HepG2 (cell line): ENCODE results near the gene TTC24. TPM values are rescaled to one million over a fixed set of nuclear protein-coding genes. Genes with fewer than 3 reads are reported as not detected.

Experiments used
- HOXA9 ChIP-seq: sonication (generic); formaldehyde crosslinking; IDR thresholded peaks from 2 replicates; pipeline ENCODE4 v1.8.1; 2022; ENCODE audit warnings: missing genetic modification reagents, mild to moderate bottlenecking, moderate library complexity, borderline replicate concordance
- KLF13 ChIP-seq: sonication (generic); formaldehyde crosslinking; IDR thresholded peaks from 2 replicates; pipeline ENCODE4 v1.4.0; 2020; ENCODE audit warnings: mild to moderate bottlenecking, missing genetic modification reagents
- MXD4 ChIP-seq: IDR thresholded peaks from 2 replicates; pipeline ENCODE4 v1.6.1; 2016; ENCODE audit warnings: mild to moderate bottlenecking, missing biosample characterization, missing genetic modification reagents
- MYC ChIP-seq: sonication (generic); formaldehyde crosslinking; IDR thresholded peaks from 2 replicates; pipeline ENCODE4 v1.9.0; 2021; ENCODE audit warnings: missing genetic modification reagents, borderline replicate concordance
- NONO ChIP-seq, 2 experiments: fragments of 450-650 bp in 1 of 2; sonication (generic) in 1 of 2; formaldehyde crosslinking in 1 of 2; IDR thresholded peaks in 1 of 2; conservative IDR thresholded peaks in 1 of 2; 2 replicates each; pipeline versions ENCODE4 v1.6.1 to v1.8.0; 2017 to 2022; ENCODE audit warnings: mild to moderate bottlenecking in 1 of 2, missing genetic modification reagents in 1 of 2, moderate library complexity in 1 of 2
- NR1H2 ChIP-seq: sonication (generic); formaldehyde crosslinking; IDR thresholded peaks from 2 replicates; pipeline ENCODE4 v1.8.1; 2022; ENCODE audit warnings: low read depth, missing genetic modification reagents, borderline replicate concordance
- TBL1XR1 ChIP-seq: fragments of 150-350 bp; IDR thresholded peaks from 2 replicates; pipeline ENCODE4 v1.6.1; 2014; ENCODE audit warnings: borderline replicate concordance, low read length; ENCODE audit not compliant: partially characterized antibody
- THAP11 ChIP-seq: IDR thresholded peaks from 2 replicates; pipeline ENCODE4 v1.6.1; 2016; ENCODE audit warnings: missing biosample characterization, missing genetic modification reagents
- WIZ ChIP-seq: sonication (generic); formaldehyde crosslinking; IDR thresholded peaks from 2 replicates; pipeline ENCODE4 v1.5.1; 2020; ENCODE audit warnings: mild to moderate bottlenecking, missing genetic modification reagents
- ZFP1 ChIP-seq: IDR thresholded peaks from 2 replicates; pipeline ENCODE4 v1.6.1; 2016
- ZNF207 ChIP-seq: fragments of 450-650 bp; IDR thresholded peaks from 2 replicates; pipeline ENCODE4 v1.6.1; 2016; ENCODE audit warnings: antibody characterized with exemption, borderline replicate concordance
- ZNF317 ChIP-seq: sonication (generic); formaldehyde crosslinking; IDR thresholded peaks from 2 replicates; pipeline ENCODE4 v1.5.0; 2020; ENCODE audit warnings: mild to moderate bottlenecking, missing genetic modification reagents
- ZNF501 ChIP-seq: sonication (generic); formaldehyde crosslinking; IDR thresholded peaks from 2 replicates; pipeline ENCODE4 v1.5.1; 2020; ENCODE audit warnings: mild to moderate bottlenecking, moderate library complexity, missing genetic modification reagents
- ZNF547 ChIP-seq: sonication (generic); formaldehyde crosslinking; IDR thresholded peaks from 2 replicates; pipeline ENCODE4 v1.5.1; 2020; ENCODE audit warnings: mild to moderate bottlenecking, missing genetic modification reagents
- ZNF557 ChIP-seq: sonication (generic); formaldehyde crosslinking; IDR thresholded peaks from 2 replicates; pipeline ENCODE4 v1.4.0; 2020; ENCODE audit warnings: missing genetic modification reagents
- ZSCAN21 ChIP-seq: sonication (generic); formaldehyde crosslinking; IDR thresholded peaks from 2 replicates; pipeline ENCODE4 v1.8.0; 2022; ENCODE audit warnings: mild to moderate bottlenecking, missing genetic modification reagents, moderate library complexity, borderline replicate concordance
- polyA plus RNA-seq, 8 experiments: library from polyadenylated mRNA; depleted of rRNA in 3 of 8; stranded (reverse) in 7 of 8; unstranded in 1 of 8; fragments of >200 nt; fragmentation: Illumina TruSeq in 4 of 8; extraction: Trizol in 4 of 8; gene quantifications; 2 replicates each; pipeline versions ENCODE4 v1.2.1 to v1.2.3, GENCODE V29; 2011 to 2016; ENCODE audit warnings: low read depth in 4 of 8, missing spikeins in 1 of 8, mixed read lengths in 1 of 8; ENCODE audit not compliant: insufficient read depth in 1 of 8
- total RNA-seq, 5 experiments: library from RNA; depleted of rRNA; stranded (reverse); fragments of >200 nt; fragmentation: Illumina TruSeq; extraction: Trizol; gene quantifications; 2 replicates each; pipeline ENCODE4 v1.2.3, GENCODE V29; 2016; ENCODE audit warnings: low read depth in 1 of 5
- TF ChIP-seq, protein P1 (sequence below): sonication (generic); formaldehyde crosslinking; IDR thresholded peaks from 2 replicates; pipeline ENCODE4 v1.4.0; 2020; ENCODE audit warnings: missing genetic modification reagents
- TF ChIP-seq, protein P2 (sequence below): IDR thresholded peaks from 2 replicates; pipeline ENCODE4 v1.6.1; 2016; ENCODE audit warnings: mild to moderate bottlenecking, missing biosample characterization, missing genetic modification reagents
- TF ChIP-seq, protein P3 (sequence below): sonication (generic); formaldehyde crosslinking; IDR thresholded peaks from 2 replicates; pipeline ENCODE4 v1.8.0; 2022; ENCODE audit warnings: missing genetic modification reagents, mild to moderate bottlenecking, moderate library complexity, borderline replicate concordance
- TF ChIP-seq, protein P4 (sequence below): sonication (generic); formaldehyde crosslinking; IDR thresholded peaks from 2 replicates; pipeline ENCODE4 v1.5.1; 2020; ENCODE audit warnings: mild to moderate bottlenecking, missing genetic modification reagents, moderate library complexity

Gene TTC24
- total and polyA plus RNA-seq, 2 of the 13 experiments (the other 11 are each of a cell fraction or from before 2014, with no cell fraction given) = 0.13 to 0.18 TPM

DNA sequence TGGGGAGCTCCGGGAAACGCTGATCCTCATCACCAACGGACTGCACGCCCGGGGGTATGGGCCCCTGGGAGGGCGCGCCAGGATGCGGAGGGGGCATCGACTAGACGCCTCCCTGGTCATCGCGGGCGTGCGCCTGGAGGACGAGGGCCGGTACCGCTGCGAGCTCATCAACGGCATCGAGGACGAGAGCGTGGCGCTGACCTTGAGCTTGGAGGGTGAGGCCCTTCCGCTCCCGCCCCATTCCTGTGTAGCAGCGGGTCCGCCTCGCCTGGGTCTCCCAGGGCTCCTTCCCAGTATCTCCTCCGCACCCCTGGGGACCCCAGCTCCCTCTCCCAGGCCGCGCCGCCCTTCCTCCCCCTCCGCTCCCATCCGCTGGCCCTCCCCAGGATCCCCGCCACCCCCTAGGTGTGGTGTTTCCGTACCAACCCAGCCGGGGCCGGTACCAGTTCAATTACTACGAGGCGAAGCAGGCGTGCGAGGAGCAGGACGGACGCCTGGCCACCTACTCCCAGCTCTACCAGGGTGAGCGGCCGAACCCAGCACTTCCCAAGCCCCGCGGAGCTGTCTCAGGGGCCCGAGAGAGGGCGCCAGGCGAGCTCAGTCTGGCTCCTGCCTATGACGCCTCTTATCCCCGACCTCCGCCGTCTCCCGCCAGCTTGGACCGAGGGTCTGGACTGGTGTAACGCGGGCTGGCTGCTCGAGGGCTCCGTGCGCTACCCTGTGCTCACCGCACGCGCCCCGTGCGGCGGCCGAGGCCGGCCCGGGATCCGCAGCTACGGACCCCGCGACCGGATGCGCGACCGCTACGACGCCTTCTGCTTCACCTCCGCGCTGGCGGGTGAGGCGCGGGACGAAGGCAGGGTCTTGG, 44.7 kb downstream of the TTC24 start (continued):
- TF ChIP-seq, protein P1, sequence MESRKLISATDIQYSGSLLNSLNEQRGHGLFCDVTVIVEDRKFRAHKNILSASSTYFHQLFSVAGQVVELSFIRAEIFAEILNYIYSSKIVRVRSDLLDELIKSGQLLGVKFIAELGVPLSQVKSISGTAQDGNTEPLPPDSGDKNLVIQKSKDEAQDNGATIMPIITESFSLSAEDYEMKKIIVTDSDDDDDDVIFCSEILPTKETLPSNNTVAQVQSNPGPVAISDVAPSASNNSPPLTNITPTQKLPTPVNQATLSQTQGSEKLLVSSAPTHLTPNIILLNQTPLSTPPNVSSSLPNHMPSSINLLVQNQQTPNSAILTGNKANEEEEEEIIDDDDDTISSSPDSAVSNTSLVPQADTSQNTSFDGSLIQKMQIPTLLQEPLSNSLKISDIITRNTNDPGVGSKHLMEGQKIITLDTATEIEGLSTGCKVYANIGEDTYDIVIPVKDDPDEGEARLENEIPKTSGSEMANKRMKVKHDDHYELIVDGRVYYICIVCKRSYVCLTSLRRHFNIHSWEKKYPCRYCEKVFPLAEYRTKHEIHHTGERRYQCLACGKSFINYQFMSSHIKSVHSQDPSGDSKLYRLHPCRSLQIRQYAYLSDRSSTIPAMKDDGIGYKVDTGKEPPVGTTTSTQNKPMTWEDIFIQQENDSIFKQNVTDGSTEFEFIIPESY = peak; percentile 66
- TF ChIP-seq ZNF501 = peak; percentile 27; the same call in 1 of the 2 replicates
- TF ChIP-seq HOXA9 (CRISPR knock-in tag) = 0 out of 2 replicates have a peak, but pooled peaks have one; percentile 36
- TF ChIP-seq THAP11 (CRISPR knock-in tag) = no peak
- no peak for TF ChIP-seq ZNF207
- no peak for TF ChIP-seq MXD4 (CRISPR knock-in tag)
- TF ChIP-seq, protein P2, sequence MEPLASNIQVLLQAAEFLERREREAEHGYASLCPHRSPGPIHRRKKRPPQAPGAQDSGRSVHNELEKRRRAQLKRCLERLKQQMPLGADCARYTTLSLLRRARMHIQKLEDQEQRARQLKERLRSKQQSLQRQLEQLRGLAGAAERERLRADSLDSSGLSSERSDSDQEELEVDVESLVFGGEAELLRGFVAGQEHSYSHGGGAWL (CRISPR knock-in tag) = no peak
- no peak for TF ChIP-seq ZNF317 (CRISPR knock-in tag)
- TF ChIP-seq, protein P3, sequence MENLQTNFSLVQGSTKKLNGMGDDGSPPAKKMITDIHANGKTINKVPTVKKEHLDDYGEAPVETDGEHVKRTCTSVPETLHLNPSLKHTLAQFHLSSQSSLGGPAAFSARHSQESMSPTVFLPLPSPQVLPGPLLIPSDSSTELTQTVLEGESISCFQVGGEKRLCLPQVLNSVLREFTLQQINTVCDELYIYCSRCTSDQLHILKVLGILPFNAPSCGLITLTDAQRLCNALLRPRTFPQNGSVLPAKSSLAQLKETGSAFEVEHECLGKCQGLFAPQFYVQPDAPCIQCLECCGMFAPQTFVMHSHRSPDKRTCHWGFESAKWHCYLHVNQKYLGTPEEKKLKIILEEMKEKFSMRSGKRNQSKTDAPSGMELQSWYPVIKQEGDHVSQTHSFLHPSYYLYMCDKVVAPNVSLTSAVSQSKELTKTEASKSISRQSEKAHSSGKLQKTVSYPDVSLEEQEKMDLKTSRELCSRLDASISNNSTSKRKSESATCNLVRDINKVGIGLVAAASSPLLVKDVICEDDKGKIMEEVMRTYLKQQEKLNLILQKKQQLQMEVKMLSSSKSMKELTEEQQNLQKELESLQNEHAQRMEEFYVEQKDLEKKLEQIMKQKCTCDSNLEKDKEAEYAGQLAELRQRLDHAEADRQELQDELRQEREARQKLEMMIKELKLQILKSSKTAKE (CRISPR knock-in tag) = 0 out of 2 replicates have a peak, but pooled peaks have one; percentile 15
- no peak for TF ChIP-seq ZFP1 (CRISPR knock-in tag)
- no peak for TF ChIP-seq NR1H2 (CRISPR knock-in tag)
- no peak for TF ChIP-seq TBL1XR1
- TF ChIP-seq ZNF557 (CRISPR knock-in tag) = no peak
- TF ChIP-seq MYC (CRISPR knock-in tag) = peak; percentile 40; the same call in 1 of the 2 replicates
- TF ChIP-seq, protein P4, sequence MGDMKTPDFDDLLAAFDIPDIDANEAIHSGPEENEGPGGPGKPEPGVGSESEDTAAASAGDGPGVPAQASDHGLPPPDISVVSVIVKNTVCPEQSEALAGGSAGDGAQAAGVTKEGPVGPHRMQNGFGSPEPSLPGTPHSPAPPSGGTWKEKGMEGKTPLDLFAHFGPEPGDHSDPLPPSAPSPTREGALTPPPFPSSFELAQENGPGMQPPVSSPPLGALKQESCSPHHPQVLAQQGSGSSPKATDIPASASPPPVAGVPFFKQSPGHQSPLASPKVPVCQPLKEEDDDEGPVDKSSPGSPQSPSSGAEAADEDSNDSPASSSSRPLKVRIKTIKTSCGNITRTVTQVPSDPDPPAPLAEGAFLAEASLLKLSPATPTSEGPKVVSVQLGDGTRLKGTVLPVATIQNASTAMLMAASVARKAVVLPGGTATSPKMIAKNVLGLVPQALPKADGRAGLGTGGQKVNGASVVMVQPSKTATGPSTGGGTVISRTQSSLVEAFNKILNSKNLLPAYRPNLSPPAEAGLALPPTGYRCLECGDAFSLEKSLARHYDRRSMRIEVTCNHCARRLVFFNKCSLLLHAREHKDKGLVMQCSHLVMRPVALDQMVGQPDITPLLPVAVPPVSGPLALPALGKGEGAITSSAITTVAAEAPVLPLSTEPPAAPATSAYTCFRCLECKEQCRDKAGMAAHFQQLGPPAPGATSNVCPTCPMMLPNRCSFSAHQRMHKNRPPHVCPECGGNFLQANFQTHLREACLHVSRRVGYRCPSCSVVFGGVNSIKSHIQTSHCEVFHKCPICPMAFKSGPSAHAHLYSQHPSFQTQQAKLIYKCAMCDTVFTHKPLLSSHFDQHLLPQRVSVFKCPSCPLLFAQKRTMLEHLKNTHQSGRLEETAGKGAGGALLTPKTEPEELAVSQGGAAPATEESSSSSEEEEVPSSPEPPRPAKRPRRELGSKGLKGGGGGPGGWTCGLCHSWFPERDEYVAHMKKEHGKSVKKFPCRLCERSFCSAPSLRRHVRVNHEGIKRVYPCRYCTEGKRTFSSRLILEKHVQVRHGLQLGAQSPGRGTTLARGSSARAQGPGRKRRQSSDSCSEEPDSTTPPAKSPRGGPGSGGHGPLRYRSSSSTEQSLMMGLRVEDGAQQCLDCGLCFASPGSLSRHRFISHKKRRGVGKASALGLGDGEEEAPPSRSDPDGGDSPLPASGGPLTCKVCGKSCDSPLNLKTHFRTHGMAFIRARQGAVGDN = peak; percentile 74
- TF ChIP-seq KLF13 = 0 out of 2 replicates have a peak, but pooled peaks have one; percentile 29
- TF ChIP-seq NONO (IDR thresholded peaks at IDR 0.05) = no peak
- TF ChIP-seq NONO (CRISPR knock-in tag; conservative IDR thresholded peaks at IDR 0.05) = peak; percentile 21; the same call in 1 of the 2 replicates
- peak; percentile 56; the same call in 1 of the 2 replicates for TF ChIP-seq ZNF547 (CRISPR knock-in tag)
- TF ChIP-seq WIZ (CRISPR knock-in tag) = no peak
- peak; percentile 29; the same call in 1 of the 2 replicates for TF ChIP-seq ZSCAN21 (CRISPR knock-in tag)
